Prostate gland (tissue), 2 donors: ENCODE results near the gene KCNS3.

Source experiments
- CTCF ChIP-seq, 4 experiments: fragments of 200-600 bp in 2 of 4; fragments of 450-650 bp in 2 of 4; sonication (generic) in 2 of 4; IDR thresholded peaks; 1 replicate in 3 of 4; 2 replicates in 1 of 4; pipeline ENCODE4 v1.5.1; 2016 to 2019; ENCODE audit warnings: antibody characterized with exemption in 4 of 4, mild to moderate bottlenecking in 2 of 4, moderate library complexity in 2 of 4
- POLR2A ChIP-seq: fragments of 450-650 bp; IDR thresholded peaks from one replicate; pipeline ENCODE4 v1.6.1; 2016; ENCODE audit warnings: antibody characterized with exemption, mild to moderate bottlenecking

GRCh38 chr2:17934721-17935120 is 56.3 kb downstream of the KCNS3 start:
- TF ChIP-seq CTCF (IDR thresholded peaks at IDR 0.05) (no peak), POLR2A (no peak)
